GM19023 (cell line): ENCODE results near the gene RIT2.

Experiments
- ATAC-seq: cut with Tn5 transposase; IDR thresholded peaks from one replicate; pipeline ENCODE4 v1.9.1; 2021; ENCODE audit warnings: mild to moderate bottlenecking, moderate library complexity; ENCODE audit not compliant: unreplicated experiment

The RIT2 gene

GRCh38 chr18:43115076-43115921, at the start of gene RIT2:
TSS of gene RIT2 (minus strand) at chr18:43115685.
- no peak for ATAC-seq

- ATAC-seq = no peak
These were observed 46.0 kb upstream of the RIT2 start for GRCh38 chr18:43161528-43161927.

GRCh38 chr18:43160509-43160908, 45.0 kb upstream of the RIT2 start:
- ATAC-seq = no peak

- ATAC-seq = no peak
These were observed 44.4 kb upstream of the RIT2 start for GRCh38 chr18:43159926-43160325.

GRCh38 chr18:43159086-43159770, 43.7 kb upstream of the RIT2 start:
- no peak for ATAC-seq

- ATAC-seq = no peak
These were observed 42.9 kb upstream of the RIT2 start for GRCh38 chr18:43158381-43158780.

GRCh38 chr18:43155842-43156241, 40.4 kb upstream of the RIT2 start:
- ATAC-seq = no peak

- ATAC-seq = no peak
These were observed 32.7 kb upstream of the RIT2 start for GRCh38 chr18:43148231-43148630.

GRCh38 chr18:43141208-43141607, 25.7 kb upstream of the RIT2 start:
- no peak for ATAC-seq

- ATAC-seq = no peak
These were observed 23.9 kb upstream of the RIT2 start for GRCh38 chr18:43139288-43139946.

- ATAC-seq = no peak
These were observed 19.4 kb upstream of the RIT2 start for GRCh38 chr18:43134876-43135275.

GRCh38 chr18:43130716-43131260, 15.3 kb upstream of the RIT2 start:
- ATAC-seq = no peak

GRCh38 chr18:43129946-43130524, 14.6 kb upstream of the RIT2 start:
- ATAC-seq = no peak

- ATAC-seq = no peak
These were observed 10.0 kb upstream of the RIT2 start for GRCh38 chr18:43125471-43125870.

GRCh38 chr18:43122955-43123354, 7.5 kb upstream of the RIT2 start:
- no peak for ATAC-seq

GRCh38 chr18:43116699-43117294, 1.3 kb upstream of the RIT2 start:
- ATAC-seq = no peak

- no peak for ATAC-seq
These were observed 2.1 kb downstream of the RIT2 start for GRCh38 chr18:43113220-43113895.

- ATAC-seq = no peak
These were observed 6.6 kb downstream of the RIT2 start for GRCh38 chr18:43108882-43109281.

GRCh38 chr18:43108469-43108868, 7.0 kb downstream of the RIT2 start:
- ATAC-seq = no peak

GRCh38 chr18:43093646-43094045, 21.8 kb downstream of the RIT2 start:
- ATAC-seq = no peak
